Muscle layer of colon (tissue), 2 donors: Measurements from ENCODE around the gene EIF4E2.

Source experiments
- H3K27ac ChIP-seq: one replicate; pipeline ENCODE4 v1.7.0; 2013; ENCODE audit warnings: low read depth, mild to moderate bottlenecking, low read length, moderate library complexity
- H3K27me3 ChIP-seq, 2 donors: one replicate each; pipeline ENCODE4 v1.7.0; 2013; ENCODE audit warnings: low read length in 2 of 2, mild to moderate bottlenecking in 2 of 2; ENCODE audit not compliant: insufficient read depth in 2 of 2, control insufficient read depth in 1 of 2
- H3K36me3 ChIP-seq: one replicate; pipeline ENCODE4 v1.7.0; 2013; ENCODE audit warnings: mild to moderate bottlenecking, low read length; ENCODE audit not compliant: insufficient read depth
- H3K4me1 ChIP-seq: one replicate; pipeline ENCODE4 v1.7.0; 2013; ENCODE audit warnings: mild to moderate bottlenecking, low read length; ENCODE audit not compliant: insufficient read depth
- H3K4me3 ChIP-seq, 2 donors: one replicate each; pipeline ENCODE4 v1.7.0; 2013; ENCODE audit warnings: low read length in 2 of 2, low read depth in 1 of 2, mild to moderate bottlenecking in 1 of 2, moderate library complexity in 1 of 2
- H3K9ac ChIP-seq: one replicate; pipeline ENCODE4 v1.7.0; 2013; ENCODE audit warnings: low read length
- H3K9me3 ChIP-seq: one replicate; pipeline ENCODE4 v1.7.0; 2013; ENCODE audit warnings: mild to moderate bottlenecking, low read length
- donor health status: abdominal sarcoma.
- donor health status: Adenocarcinoma of cecum.

EIF4E2 gene, protein sequence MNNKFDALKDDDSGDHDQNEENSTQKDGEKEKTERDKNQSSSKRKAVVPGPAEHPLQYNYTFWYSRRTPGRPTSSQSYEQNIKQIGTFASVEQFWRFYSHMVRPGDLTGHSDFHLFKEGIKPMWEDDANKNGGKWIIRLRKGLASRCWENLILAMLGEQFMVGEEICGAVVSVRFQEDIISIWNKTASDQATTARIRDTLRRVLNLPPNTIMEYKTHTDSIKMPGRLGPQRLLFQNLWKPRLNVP

DNA sequence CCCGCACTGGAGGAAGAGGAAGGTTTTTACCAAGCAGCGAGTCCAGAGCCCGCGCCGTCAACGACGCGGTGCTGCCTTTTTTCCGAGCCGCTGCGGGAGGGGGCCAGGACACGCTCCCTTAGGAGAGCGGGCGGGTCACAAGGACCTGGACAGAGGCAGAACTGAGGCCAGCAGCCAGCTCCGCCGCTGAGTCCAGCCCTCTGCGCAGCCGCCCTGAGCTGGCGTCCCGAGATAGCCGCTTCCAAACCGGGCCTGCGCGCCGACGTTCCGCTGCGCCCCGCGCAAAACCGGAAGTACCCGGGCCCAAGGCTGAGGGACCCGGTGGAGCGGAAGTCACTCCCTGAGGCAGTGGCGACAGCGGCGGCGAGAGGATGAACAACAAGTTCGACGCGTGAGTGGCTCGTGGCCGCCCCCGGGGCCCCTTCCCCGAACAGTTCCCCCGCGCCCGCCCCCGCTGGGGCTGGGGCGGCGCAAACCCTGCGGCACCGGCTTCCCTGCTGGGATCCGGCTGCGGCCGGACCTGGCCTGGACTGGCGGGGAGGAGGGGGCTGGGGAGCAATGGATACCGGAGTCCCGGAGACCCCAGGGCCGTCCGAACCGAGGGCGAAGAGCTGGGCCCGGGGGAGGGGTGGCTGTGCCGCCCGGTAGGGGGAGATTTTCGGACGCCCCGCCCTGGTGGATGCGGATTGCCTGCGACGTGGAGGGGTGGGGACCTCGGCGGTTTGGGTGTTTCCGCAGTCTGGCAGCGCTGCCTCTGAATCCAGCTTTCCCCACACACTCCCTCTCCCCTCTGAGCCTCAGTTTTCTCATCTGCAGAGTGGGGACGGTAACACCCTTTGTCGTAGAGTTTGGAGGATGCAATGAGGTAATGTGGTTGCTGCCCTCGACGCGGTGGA, at the start of gene EIF4E2, which contains the start of gene TIGD1:
EIF4E2 (plus strand) TSS at position 336 of the 896 bp plus-strand sequence; CDS start at position 372, 36 bp downstream.
TIGD1 (minus strand) TSS at position 204 of the 896 bp plus-strand sequence. CDS start 675 bp downstream, outside the sequence.
- peak within 1 kb of the TSS; percentile 84 for H3K27ac ChIP-seq
- no peaks in the 10 kb centered on the region for H3K27me3 ChIP-seq
- H3K9ac ChIP-seq = peak within 1 kb of the TSS; percentile 70
- H3K4me1 ChIP-seq = peaks cover 18% of the 10 kb centered on the region
- no peaks in the 10 kb centered on the region for H3K36me3 ChIP-seq
- no peaks in the 10 kb centered on the region for H3K9me3 ChIP-seq
- H3K4me3 ChIP-seq = peak within 1 kb of the TSS; percentile 72 to 94

DNA sequence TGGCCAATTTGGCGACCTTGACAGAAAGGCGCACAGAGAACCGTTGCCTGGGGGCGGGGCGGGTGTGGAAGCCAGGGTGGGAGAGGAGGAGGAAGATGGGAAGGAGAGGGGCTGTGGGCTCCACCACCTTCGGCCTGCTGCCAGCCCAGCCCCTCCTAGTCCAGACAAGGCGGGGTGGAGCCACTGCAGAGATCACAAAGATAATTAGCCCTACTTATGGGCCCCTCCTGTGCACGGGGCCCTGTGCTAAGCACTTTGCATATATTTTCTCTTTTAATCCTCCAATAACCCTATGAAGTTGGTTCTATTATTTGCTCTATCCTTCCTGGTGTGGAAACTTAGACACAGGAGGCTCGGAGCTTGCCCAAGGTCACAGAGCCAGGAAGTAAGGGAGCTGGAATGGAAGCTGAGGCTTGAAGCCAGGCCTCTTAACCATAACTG, 49.1 kb upstream of the EIF4E2 start:
- Histone ChIP-seq H3K27me3 (peaks cover 0 to 15% of the 10 kb centered on the region in 2 donors), H3K9me3 (no peaks in the 10 kb centered on the region), H3K27ac (no peak overlapping the region), H3K36me3 (no peaks in the 10 kb centered on the region), H3K4me3 (no peak overlapping the region), H3K9ac (no peak overlapping the region), H3K4me1 (peaks cover 4% of the 10 kb centered on the region)

DNA sequence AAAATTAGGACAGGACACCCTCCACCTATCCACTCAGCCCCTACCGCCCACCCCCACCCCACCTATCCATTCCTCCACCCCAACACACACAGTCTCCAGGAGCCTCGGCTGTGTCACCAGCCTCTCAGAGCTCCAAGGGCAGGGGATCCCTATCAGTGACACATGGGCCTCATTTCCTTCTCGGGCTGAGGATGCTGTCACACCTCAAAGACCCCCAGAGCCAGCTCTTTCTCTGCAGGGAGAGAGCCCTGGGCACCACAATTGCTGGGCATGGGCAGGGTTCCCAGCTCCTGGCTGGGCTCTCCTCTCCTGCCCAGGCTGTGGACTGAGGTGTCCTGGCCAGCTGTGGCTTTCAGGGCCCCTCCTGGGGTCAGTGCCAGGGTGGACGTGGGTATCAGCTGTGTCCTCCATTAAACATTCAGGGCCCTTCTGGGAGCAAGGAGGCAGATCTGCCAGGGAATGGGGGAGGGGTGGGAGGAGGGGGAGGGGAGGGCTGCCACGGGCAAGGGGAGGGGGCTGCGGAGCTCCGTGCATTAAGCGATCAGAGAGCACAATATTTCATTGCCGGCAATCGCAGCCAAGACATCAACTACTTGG, 48.6 kb upstream of the EIF4E2 start:
- peaks cover 0 to 15% of the 10 kb centered on the region in 2 donors for H3K27me3 ChIP-seq
- no peaks in the 10 kb centered on the region for H3K36me3 ChIP-seq

DNA sequence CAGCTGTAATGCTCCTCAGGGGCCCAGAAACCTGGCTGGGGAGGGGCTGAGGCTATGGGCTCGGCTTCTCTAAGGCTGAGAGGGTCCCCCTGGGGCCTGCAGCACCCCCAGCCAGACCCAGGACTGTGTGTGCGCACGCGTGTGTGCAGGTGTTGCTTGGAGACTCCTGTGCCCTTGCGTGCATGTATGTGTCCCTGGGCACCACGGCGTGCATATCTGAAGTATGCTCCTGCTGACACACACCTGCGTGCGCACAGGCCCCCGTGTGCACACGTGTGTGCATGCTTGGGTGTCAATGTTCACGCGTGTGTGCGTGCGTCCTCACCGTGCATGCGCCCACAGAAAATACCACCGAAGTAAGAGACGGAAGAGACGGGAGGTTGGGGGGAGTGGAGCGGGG, 48.0 kb upstream of the EIF4E2 start:
- H3K27me3 ChIP-seq = peaks cover 0 to 15% of the 10 kb centered on the region in 2 donors
- no peak overlapping the region for H3K9ac ChIP-seq
- peaks cover 4% of the 10 kb centered on the region for H3K4me1 ChIP-seq
- no peaks in the 10 kb centered on the region for H3K9me3 ChIP-seq
- H3K36me3 ChIP-seq = no peaks in the 10 kb centered on the region
- H3K4me3 ChIP-seq = no peak overlapping the region
- H3K27ac ChIP-seq = no peak overlapping the region

More for the DNA sequence above, 48.6 kb upstream of the EIF4E2 start:
- Histone ChIP-seq H3K9me3 (no peaks in the 10 kb centered on the region), H3K4me1 (peaks cover 4% of the 10 kb centered on the region), H3K27ac (no peak overlapping the region), H3K9ac (no peak overlapping the region), H3K4me3 (no peak overlapping the region)

DNA sequence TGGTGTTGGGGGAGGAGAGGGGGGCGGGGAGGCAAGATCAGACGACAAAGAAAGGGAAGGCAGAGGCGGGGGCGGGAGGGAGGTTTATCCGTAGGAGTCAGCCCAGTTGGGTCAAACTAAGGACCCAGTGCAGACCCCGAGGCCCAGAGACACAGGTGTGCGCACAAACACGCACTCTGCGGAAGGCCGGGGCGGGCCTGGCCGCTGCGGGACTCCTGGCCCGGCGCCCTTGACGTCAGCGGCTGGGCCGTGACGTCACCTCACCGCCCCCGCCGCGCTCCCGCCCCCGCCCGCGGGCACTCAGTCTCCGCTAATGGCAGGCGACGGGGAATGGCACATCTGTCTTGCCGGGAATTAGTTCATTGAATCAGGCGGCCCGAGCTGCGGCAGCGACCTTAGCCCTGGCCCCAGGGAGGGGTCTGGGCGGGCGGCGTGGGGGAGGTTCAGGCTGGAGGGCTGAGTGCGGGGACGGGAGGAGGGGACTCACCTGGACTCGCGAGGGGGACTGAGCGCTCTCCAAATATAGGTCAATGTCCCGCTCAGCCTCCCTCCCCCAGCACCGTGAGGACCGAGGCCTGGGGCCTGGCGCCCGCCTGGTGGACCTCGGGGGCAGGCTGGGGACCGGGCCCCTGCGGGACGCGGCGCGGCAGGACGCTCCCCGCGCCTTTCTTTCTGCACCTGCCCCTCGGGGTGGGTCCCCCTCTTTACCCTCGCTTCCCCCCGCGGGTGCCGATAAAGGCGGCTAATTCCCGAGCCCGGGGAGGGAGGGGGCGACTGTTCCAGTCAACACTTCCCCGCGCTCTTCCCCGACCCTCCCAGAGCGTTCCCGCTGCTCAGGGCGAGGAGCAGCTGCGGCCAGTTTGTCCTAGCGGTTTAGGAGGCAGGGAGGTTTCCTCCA, 47.3 kb upstream of the EIF4E2 start:
- no peaks in the 10 kb centered on the region for H3K36me3 ChIP-seq
- peaks cover 4% of the 10 kb centered on the region for H3K4me1 ChIP-seq
- no peaks in the 10 kb centered on the region for H3K9me3 ChIP-seq
- no peak overlapping the region for H3K9ac ChIP-seq
- peak overlapping the region; percentile 25 for H3K27ac ChIP-seq
- peaks cover 0 to 15% of the 10 kb centered on the region in 2 donors for H3K27me3 ChIP-seq
- peak overlapping the region; percentile 43 to 77 for H3K4me3 ChIP-seq

DNA sequence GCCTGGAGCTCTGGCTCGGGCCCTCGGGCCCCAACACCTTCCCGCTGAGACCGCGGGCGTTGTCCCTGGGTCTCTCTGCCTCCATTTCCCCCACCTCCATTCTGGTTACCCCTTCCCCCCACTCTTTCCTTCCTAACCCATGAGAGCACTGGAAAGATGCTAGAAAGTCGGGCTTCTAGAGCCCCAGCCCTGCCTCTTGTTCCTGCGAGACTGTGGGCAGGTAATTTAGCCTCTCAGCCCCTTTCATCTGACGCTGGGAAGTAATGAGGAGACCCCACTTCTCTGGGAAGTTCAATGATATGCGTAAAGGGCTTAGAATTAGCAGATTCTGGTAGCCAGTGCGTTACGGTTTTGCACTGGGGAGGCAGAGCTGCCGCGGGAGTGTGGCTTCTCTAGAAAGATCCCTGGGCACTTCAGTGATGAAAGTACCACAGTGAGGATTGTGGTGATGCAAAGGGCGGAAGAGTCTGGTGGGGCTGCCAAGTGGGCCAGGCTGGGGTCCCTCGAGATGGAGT, 46.6 kb upstream of the EIF4E2 start:
- H3K9ac ChIP-seq = no peak overlapping the region
- peaks cover 4% of the 10 kb centered on the region for H3K4me1 ChIP-seq
- peak overlapping the region; percentile 25 for H3K27ac ChIP-seq
- no peaks in the 10 kb centered on the region for H3K9me3 ChIP-seq
- H3K36me3 ChIP-seq = no peaks in the 10 kb centered on the region
- peak overlapping the region; percentile 43 to 77 for H3K4me3 ChIP-seq
- peaks cover 0 to 15% of the 10 kb centered on the region in 2 donors for H3K27me3 ChIP-seq

DNA sequence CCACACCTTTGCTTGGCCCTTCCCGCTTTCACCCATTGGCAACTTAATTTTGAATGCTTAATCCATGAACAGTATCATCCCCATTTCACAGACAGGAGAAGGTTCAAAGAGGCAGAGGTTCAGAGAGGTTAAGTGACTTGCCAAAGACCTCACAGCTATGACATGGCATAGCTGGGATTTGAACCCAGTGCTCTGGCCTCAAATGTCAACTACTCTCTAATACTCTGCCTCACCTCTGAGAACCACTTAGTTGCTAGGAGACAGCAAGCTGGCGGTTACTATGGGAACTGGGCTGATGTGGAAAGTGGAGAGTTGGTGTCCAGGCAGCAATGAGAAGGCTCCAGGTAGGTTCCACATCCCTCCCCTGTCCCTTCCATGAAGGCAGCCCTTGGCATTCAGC, 46.1 kb upstream of the EIF4E2 start:
- Histone ChIP-seq H3K9me3 (no peaks in the 10 kb centered on the region), H3K9ac (no peak overlapping the region), H3K4me3 (no peak overlapping the region), H3K36me3 (no peaks in the 10 kb centered on the region), H3K27ac (no peak overlapping the region), H3K27me3 (peaks cover 0 to 15% of the 10 kb centered on the region in 2 donors), H3K4me1 (peaks cover 4% of the 10 kb centered on the region)

DNA sequence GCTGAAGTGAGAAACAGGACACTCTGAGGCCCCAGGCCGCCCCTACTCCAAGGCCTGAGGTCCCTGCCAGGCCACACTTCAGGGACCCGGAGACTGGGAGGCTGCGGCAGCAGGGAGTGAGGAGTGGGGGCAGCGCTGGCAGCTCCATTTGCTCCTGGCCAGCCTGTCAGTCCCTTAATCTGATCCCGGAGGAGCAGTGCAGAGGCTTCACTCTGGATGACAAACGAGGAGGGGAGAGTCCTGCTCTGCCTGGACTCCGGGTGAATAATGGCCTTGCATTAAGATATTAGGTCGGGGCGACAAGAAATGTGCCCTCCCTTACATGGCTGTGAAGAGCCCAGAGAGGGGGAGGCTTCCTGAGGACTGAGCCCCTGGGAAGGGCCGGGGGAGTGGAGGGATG, 44.6 kb upstream of the EIF4E2 start:
- H3K4me3 ChIP-seq = no peak overlapping the region
- H3K27ac ChIP-seq = no peak overlapping the region
- H3K9me3 ChIP-seq = no peaks in the 10 kb centered on the region
- no peak overlapping the region for H3K9ac ChIP-seq
- H3K4me1 ChIP-seq = peaks cover 4% of the 10 kb centered on the region
- peaks cover 0 to 15% of the 10 kb centered on the region in 2 donors for H3K27me3 ChIP-seq
- H3K36me3 ChIP-seq = no peaks in the 10 kb centered on the region

DNA sequence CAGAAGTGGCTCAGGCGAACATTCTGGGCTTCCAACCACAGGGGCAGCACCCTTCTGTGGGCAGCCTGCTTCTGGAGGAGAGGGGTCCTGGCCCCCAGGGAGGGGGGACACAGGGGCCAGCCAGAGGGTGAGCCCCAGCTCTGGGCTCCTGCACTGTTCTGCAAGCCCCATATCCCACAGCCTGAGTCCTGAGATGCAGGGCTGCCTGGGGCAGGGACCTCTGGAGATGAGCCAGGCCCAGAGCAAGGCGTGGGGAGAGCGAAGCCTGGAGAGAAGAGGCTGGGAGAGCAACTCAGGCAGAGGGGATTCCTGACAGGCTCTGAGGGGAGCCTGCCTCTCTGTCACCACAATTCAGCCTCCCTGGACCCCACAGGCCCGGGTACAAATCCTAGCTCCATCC, 43.8 kb upstream of the EIF4E2 start:
- Histone ChIP-seq H3K36me3 (no peaks in the 10 kb centered on the region), H3K9ac (no peak overlapping the region), H3K4me1 (peaks cover 4% of the 10 kb centered on the region), H3K9me3 (no peaks in the 10 kb centered on the region), H3K27me3 (peaks cover 0 to 15% of the 10 kb centered on the region in 2 donors), H3K27ac (no peak overlapping the region), H3K4me3 (no peak overlapping the region)

DNA sequence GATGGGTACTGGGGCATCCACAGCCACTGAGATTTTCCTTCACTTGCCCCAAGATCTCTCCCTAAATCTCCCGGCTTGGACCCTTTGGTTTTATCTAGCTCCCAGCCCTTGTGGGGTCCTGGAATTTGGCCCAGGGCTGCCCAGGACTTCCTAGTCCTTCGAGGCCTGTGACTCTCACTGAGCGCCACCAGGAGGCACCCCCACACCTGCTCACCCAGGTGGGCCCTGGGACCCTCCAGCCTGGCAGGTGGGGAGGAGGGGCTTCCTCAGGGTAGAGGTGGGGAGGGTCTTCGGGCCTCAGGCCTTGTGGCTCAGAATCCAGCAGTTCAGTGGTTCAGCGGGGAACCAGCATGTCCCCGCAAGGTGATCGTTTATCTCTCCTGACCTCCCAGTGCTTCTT, 42.2 kb upstream of the EIF4E2 start:
- no peak overlapping the region for H3K27ac ChIP-seq
- no peaks in the 10 kb centered on the region for H3K36me3 ChIP-seq
- no peak overlapping the region for H3K9ac ChIP-seq
- peaks cover 0 to 14% of the 10 kb centered on the region in 2 donors for H3K27me3 ChIP-seq
- H3K4me3 ChIP-seq = no peak overlapping the region
- H3K4me1 ChIP-seq = peaks cover 4% of the 10 kb centered on the region
- no peaks in the 10 kb centered on the region for H3K9me3 ChIP-seq
